Calu3 (cell line): ENCODE results near the gene TSBP1. TPM values are rescaled to one million over a fixed set of nuclear protein-coding genes. Genes with fewer than 3 reads are reported as not detected.

Experiments used
- BruUV-seq: library from RNA; stranded (reverse); fragments of 400-500 nt; replicated peaks from 2 replicates; lab custom pipeline; 2021; lab: Mats Ljungman, UMichigan
- CTCF ChIA-PET: fragments of 300-600 bp; sonication (Branson Sonifier 250); formaldehyde crosslinking; loops from one replicate; lab custom pipeline; 2022; ENCODE audit warnings: antibody characterized with exemption; lab: Charles Lee
- DNase-seq: peaks from one replicate; pipeline ENCODE4 v3.0.0; 2022
- H3K27ac Mint-ChIP-seq: one replicate; pipeline ENCODE4 v1.8.0; 2022; ENCODE audit warnings: mixed read lengths; ENCODE audit not compliant: unreplicated experiment
- H3K27me3 Mint-ChIP-seq: one replicate; pipeline ENCODE4 v1.8.0; 2022; ENCODE audit warnings: mixed read lengths; ENCODE audit not compliant: unreplicated experiment
- H3K36me3 Mint-ChIP-seq: one replicate; pipeline ENCODE4 v1.8.0; 2022; ENCODE audit warnings: mild to moderate bottlenecking, moderate library complexity, mixed read lengths; ENCODE audit not compliant: insufficient read depth, unreplicated experiment
- H3K4me1 Mint-ChIP-seq: one replicate; pipeline ENCODE4 v1.8.0; 2022; ENCODE audit warnings: mild to moderate bottlenecking, low read depth, mixed read lengths; ENCODE audit not compliant: unreplicated experiment
- H3K4me3 Mint-ChIP-seq: one replicate; pipeline ENCODE4 v1.8.0; 2022; ENCODE audit warnings: mild to moderate bottlenecking, low read depth, moderate library complexity, mixed read lengths; ENCODE audit not compliant: unreplicated experiment
- H3K9me3 Mint-ChIP-seq: one replicate; pipeline ENCODE4 v1.8.0; 2022; ENCODE audit warnings: low read depth, mixed read lengths; ENCODE audit not compliant: unreplicated experiment
- intact Hi-C: fragments of 100-400 bp; cut with micrococcal nuclease; formaldehyde crosslinking; loops from one replicate; pipeline ENCODE4 v1.10.0; 2022; ENCODE audit not compliant: unreplicated experiment
- total RNA-seq: library from RNA; stranded (reverse); gene quantifications from 2 replicates; pipeline ENCODE4 v1.2.3, GENCODE V29; 2022
- TF ChIP-seq, protein P1 (sequence below): fragments of 200-600 bp; IDR thresholded peaks from one replicate; pipeline ENCODE4 v1.8.0; 2022; ENCODE audit warnings: antibody characterized with exemption; ENCODE audit not compliant: unreplicated experiment

TSBP1 gene
- total RNA-seq, 1 experiment from 2014 or later = not detected

- TF ChIP-seq, protein P1, sequence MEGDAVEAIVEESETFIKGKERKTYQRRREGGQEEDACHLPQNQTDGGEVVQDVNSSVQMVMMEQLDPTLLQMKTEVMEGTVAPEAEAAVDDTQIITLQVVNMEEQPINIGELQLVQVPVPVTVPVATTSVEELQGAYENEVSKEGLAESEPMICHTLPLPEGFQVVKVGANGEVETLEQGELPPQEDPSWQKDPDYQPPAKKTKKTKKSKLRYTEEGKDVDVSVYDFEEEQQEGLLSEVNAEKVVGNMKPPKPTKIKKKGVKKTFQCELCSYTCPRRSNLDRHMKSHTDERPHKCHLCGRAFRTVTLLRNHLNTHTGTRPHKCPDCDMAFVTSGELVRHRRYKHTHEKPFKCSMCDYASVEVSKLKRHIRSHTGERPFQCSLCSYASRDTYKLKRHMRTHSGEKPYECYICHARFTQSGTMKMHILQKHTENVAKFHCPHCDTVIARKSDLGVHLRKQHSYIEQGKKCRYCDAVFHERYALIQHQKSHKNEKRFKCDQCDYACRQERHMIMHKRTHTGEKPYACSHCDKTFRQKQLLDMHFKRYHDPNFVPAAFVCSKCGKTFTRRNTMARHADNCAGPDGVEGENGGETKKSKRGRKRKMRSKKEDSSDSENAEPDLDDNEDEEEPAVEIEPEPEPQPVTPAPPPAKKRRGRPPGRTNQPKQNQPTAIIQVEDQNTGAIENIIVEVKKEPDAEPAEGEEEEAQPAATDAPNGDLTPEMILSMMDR = no peak
- DNase-seq = no peak
- CTCF ChIA-PET = interaction anchor here (0.6 to 1.4 kb wide), 7 partner anchors 8 to 1802 kb away, joined by 3 to 5 read pairs (median 4); no protein-coding TSS in a partner anchor
- BruUV-seq = no TSS peak
- H3K4me1 Mint-ChIP-seq = peaks cover 9% of the 10 kb centered on the region
- peak overlapping the region; percentile 55 for H3K4me3 Mint-ChIP-seq
- peak overlapping the region; percentile 14 for H3K27ac Mint-ChIP-seq
- H3K9me3 Mint-ChIP-seq = peaks cover 7% of the 10 kb centered on the region
- intact Hi-C loops = loop anchor here (5.0 to 10.0 kb wide), 3 partner anchors 43 to 540 kb away; partner anchors contain the start of gene TSBP1
- H3K27me3 Mint-ChIP-seq = peaks cover 43% of the 10 kb centered on the region
- H3K36me3 Mint-ChIP-seq = peaks cover 6% of the 10 kb centered on the region
These were observed 116.9 kb downstream of the TSBP1 start for GRCh38 chr6:32254761-32255198.

- peaks cover 6% of the 10 kb centered on the region for H3K36me3 Mint-ChIP-seq
- CTCF ChIA-PET = no interaction called here
- peaks cover 9% of the 10 kb centered on the region for H3K4me1 Mint-ChIP-seq
- H3K27me3 Mint-ChIP-seq = peaks cover 23% of the 10 kb centered on the region
- DNase-seq = no peak
- BruUV-seq = no TSS peak
- H3K9me3 Mint-ChIP-seq = no peaks in the 10 kb centered on the region
- intact Hi-C loops = loop anchor here (10.0 kb wide), 1 partner anchor 542 kb away; no protein-coding TSS in a partner anchor
- TF ChIP-seq, protein P1 = no peak
- H3K4me3 Mint-ChIP-seq = no peak overlapping the region
- no peak overlapping the region for H3K27ac Mint-ChIP-seq
These were observed 119.2 kb downstream of the TSBP1 start for GRCh38 chr6:32252331-32253009.

GRCh38 chr6:32249262-32249661, 122.4 kb downstream of the TSBP1 start:
- Mint-ChIP-seq H3K4me1 (peaks cover 9% of the 10 kb centered on the region), H3K9me3 (no peaks in the 10 kb centered on the region), H3K36me3 (no peaks in the 10 kb centered on the region), H3K27ac (no peak overlapping the region), H3K4me3 (no peak overlapping the region), H3K27me3 (peaks cover 29% of the 10 kb centered on the region)
- TF ChIP-seq, protein P1 = no peak
- intact Hi-C loops = loop anchor here (5.0 kb wide), 1 partner anchor 453 kb away; no protein-coding TSS in a partner anchor
- BruUV-seq = no TSS peak
- CTCF ChIA-PET = interaction anchor here (0.8 kb wide), 1 partner anchor 1799 kb away, joined by 3 read pairs; no protein-coding TSS in a partner anchor
- DNase-seq = no peak

DNA sequence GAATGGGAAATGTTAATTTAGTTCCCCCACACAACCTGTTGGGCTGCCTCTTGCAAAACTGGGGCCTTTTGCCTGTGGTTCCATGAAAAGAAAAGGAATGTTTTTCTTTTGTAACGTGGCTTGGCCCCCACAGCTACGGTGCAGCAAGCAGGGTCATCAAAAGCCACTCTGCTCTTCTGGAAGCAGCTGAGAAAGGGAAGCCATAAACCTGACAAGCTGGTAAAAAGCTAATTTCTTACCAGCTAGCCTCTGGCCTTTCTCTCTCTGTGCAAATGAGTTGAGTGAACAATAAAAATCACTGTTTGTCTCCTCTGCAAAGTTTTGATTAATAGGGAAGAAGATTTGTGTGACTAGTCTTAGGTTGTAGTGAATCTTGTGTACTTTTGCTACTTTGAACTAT, 124.3 kb downstream of the TSBP1 start:
- CTCF ChIA-PET = no interaction called here
- no peak overlapping the region for H3K4me3 Mint-ChIP-seq
- no TSS peak for BruUV-seq
- intact Hi-C loops = loop anchor here (5.0 kb wide), 1 partner anchor 455 kb away; no protein-coding TSS in a partner anchor
- H3K36me3 Mint-ChIP-seq = no peaks in the 10 kb centered on the region
- no peak for DNase-seq
- no peak overlapping the region for H3K27ac Mint-ChIP-seq
- H3K27me3 Mint-ChIP-seq = peaks cover 36% of the 10 kb centered on the region
- H3K4me1 Mint-ChIP-seq = peaks cover 9% of the 10 kb centered on the region
- TF ChIP-seq, protein P1 = no peak
- H3K9me3 Mint-ChIP-seq = no peaks in the 10 kb centered on the region
